HG02571 (cell line): ENCODE data around the gene XPO5.
"Not testable (repeated sequence)": the region's sequence is repeated elsewhere in the genome, so short reads cannot be mapped to it uniquely, and the experiment has no call there.

ENCODE experiments used
- ATAC-seq: cut with Tn5 transposase; IDR thresholded peaks from one replicate; pipeline ENCODE4 v1.9.1; 2021; ENCODE audit warnings: mild to moderate bottlenecking, moderate library complexity; ENCODE audit not compliant: unreplicated experiment

XPO5 gene

DNA sequence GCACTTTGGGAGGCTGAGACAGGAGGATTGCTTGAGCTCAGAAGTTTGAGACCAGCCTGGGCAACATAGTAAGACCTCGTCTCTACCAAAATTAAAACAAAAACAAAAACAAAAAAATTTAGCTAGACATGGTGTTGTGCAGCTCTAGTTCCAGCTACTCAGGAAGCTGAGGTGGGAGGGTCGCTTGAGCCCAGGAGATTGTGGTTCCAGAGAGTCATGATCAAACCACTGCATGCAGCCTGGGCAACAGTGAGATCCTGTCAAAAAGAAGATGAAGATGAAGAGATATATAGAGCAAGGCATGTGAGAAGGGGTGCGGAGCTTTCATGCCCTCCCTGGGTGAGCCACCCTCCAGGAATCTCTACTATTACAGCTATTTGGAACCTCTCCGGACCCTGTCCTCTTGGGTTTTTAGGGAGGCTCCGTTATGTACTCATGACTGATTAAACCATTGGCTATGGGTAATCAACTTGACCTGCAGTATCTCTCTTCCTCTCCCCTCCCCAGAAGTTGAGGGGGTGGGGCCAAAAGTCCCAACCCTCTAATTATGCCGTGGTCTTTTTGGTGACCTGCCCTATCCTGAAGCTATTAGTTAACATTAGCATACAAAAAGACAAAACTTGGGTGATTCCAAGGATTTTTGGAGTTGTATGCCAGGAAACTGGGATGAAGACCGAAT, 9.2 kb upstream of the XPO5 start:
- ATAC-seq: no peak

DNA sequence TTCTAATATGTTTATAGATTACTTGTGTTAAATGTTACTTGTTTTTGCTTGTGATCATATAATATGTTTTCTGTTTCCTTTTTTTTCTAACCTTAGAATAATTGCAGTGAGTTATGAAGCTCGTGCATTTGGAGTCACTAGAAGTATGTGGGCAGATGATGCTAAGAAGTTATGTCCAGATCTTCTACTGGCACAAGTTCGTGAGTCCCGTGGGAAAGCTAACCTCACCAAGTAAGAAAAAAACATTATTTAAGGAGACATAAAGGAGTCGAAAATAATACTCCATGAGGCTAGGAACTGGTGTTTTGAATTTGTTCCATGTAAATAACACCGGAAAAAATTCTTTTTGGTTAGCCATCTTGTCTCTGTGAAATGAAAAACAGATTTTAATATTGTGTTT, 7.1 kb upstream of the XPO5 start:
- no peak for ATAC-seq

- no peak for ATAC-seq
Measured at GRCh38 chr6:43579171-43579570, 3.3 kb upstream of the XPO5 start.

GRCh38 chr6:43578748-43579147, 2.9 kb upstream of the XPO5 start:
- ATAC-seq: no peak

GRCh38 chr6:43575105-43575771, 600 bp downstream of the XPO5 start:
- peak; percentile 41 for ATAC-seq

- no peak for ATAC-seq
Measured at GRCh38 chr6:43572015-43572414, 3.8 kb downstream of the XPO5 start.

DNA sequence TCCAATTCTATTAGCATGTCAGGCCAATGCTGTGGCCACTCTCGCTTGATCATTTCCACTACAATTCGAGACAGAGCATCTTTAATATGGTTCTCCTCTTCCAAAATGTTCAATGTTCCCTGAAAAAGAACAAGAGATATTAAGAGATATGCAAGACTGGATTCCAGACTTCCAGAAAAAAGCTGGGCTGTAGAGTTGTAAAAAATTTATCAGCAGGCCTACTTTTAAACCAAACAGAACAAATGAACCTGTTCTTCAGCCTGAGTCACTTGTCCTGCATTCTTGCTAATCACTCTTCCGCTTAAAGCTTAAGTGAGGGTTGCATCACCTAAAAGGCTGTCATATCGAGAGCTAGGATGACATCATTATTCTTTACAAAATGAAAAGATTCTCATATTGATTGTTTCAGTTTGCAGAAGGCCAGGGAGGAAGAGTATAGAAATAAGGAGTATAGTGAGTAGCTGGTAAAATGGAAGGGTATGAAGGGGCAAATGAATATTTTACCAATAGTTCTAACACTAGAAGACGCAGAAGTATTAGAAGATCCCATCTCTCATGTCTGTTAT, 4.9 kb downstream of the XPO5 start:
- ATAC-seq: no peak

DNA sequence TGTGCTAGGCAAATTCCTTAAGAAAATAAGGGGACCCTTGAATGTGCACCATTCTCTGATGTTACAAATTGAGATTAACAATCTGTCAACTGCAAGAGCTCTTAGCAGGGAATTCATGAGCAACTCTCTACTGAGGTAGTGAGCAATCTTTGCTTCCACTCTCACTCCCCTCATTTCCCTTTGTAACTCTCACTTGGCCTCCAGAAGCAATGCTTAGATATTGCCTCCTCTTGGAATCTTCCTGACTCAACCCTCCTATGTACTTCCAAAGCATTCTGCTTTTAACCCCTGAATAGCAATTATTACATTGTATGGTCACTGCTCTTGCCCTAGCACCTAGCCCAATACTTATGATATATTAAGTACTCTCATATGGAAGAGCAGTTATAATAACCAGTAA, 16.5 kb downstream of the XPO5 start:
- ATAC-seq: no peak

- ATAC-seq: not testable (repeated sequence)
Measured at GRCh38 chr6:43557620-43558019, 18.2 kb downstream of the XPO5 start.

DNA sequence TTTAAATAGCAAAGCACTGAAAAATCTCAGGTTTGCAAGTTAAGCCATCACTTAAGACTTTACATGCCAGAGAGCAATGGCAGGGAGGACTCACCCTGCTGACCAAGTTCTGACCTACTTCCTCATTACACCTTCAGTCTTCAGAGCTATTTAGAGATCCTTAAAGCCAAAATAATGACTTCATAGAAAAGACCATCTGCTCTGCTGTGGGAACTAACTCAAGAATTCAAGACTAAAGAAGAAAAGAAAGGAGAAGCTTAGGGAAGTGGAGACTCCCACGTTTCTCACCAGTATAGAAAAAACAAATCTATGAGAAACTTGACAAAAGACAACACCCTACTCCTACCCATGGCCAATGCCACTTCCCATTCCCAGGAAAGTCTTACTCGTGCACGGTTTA, 28.6 kb downstream of the XPO5 start:
- ATAC-seq: no peak

- ATAC-seq: no peak
Measured at GRCh38 chr6:43544461-43544860, 31.4 kb downstream of the XPO5 start.

GRCh38 chr6:43541774-43542471, 33.9 kb downstream of the XPO5 start:
- no peak for ATAC-seq

DNA sequence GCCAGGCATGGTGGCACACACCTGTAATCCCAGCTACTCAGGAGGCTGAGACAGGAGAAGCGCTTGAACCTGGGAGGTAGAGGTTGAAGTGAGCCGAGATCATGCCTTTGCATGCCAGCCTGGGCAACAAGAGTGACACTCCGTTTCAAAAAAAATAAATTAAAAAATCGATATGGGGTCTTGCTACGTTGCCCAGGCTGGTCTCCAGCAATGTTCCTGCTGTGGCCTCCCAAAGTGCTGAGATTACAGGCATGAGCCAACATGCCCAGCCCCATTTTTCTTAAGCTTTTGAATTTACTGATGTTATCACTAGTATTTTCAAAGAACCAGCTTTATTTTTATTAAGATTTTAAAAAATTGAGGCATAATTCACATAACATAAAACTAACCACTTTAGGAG, 35.3 kb downstream of the XPO5 start:
- ATAC-seq: no peak

DNA sequence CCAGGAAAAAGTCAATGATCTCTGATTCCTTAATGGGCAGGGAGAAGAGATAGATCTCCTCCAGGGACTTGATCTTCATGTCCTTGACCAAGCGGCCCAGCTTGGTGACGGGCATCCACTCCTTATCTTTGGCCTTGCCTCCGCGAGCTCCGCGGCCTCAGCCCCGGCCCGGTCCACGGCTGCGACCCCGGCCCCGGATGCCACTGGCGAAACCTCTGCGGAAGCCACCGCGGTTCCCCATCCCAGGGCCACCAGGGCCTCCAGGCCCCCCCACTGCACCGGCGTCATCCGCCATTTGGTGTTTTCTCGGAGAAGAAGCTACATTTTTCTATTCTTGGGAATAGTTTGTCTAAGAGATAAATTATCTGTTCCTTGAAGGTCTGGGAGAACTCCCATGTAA, 36.4 kb downstream of the XPO5 start:
- not testable (repeated sequence) for ATAC-seq

DNA sequence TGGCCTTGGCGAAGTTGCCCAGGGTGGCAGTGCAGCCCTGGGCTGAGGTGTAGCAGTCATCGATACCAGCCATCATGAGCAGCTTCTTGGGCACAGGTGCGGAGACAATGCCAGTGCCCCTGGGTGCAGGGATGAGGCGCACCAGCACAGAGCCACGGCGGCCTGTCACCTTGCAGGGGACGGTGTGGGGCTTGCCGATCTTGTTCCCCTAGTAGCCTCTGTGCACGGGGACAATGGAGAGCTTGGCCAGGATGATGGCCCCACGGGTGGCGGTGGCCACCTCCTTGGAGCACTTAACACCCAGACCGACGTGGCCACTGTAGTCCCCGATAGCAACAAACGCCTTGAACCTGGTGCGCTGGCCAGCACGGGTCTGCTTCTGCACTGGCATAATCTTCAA, 36.9 kb downstream of the XPO5 start:
- ATAC-seq: not testable (repeated sequence)

DNA sequence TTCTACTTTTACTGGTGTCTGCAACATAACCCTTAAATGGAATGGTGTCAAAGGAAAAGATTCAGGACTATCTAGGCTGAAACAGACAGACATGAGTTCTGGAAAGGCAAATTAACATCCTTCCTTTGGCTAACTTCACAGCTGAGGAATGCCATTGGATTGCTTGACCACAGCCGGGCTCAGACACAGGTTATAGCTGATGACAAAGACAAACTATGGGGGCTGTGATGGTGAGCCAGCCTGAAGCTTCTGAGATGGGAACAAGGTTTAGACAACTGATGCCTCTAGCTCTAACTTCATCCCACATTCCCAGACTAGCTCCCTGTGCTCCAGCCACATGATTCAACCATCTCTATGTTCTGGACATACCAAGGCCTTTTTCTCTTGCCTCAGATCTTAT, 43.6 kb downstream of the XPO5 start:
- ATAC-seq: no peak

- ATAC-seq: no peak
Measured at GRCh38 chr6:43524483-43524961, 51.3 kb downstream of the XPO5 start.

DNA sequence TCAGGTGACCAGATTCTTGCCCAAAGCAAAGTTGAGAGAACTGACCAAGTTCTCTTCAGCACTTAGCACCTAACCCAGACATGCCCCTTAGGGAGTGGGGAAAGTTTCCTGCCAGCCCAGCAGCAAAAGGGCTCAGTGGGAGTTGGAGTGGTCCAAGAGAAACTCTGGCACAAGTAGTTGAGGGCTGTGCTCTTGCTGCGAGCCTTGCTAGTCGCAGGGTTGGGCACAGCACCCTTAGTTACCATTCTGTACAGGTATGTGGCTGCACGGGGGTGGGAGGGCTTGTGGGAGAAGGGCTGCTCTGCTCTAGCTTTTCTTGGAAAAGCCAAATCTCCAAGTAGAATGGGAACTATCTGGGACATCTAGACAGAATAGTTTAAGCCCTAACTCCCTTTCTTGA, 52.6 kb downstream of the XPO5 start:
- ATAC-seq: no peak

DNA sequence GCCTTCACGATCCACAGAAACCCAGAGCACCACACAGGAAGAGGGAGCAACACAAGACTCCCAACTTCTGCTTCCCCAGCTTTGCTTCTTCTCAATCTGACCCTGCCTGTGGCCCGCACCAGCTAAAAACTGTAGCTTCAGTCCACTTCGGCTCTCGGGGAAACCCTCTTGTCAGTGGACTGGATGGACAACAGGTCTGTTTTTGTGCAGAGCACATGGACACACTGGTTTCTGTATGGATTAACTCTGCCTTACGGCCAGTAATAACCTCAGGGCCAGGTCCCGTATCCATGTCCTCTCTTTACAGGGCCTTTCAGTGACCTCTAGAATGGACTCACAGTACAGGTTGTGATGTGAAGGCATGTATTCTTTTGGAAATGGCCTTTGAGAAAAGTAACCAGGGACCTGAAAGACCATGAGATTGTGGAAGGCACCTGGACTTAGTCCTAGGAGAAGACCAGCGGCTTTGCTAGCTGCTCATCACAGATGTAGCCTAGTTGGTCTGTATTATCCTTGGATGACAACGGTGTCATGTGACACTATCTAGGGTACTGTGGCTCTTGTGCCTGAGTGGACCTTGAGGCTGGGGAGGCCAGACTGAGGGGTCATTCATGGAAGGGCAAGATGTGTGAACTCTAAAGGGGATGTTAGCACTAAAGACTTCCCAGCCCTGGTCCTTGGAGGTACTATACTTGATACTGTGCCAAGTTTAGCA, 53.1 kb downstream of the XPO5 start:
- no peak for ATAC-seq

- ATAC-seq: no peak
Measured at GRCh38 chr6:43521836-43522235, 54.0 kb downstream of the XPO5 start.

- ATAC-seq: no peak
Measured at GRCh38 chr6:43520097-43520496, 55.7 kb downstream of the XPO5 start.
